ENCODE measurements around the gene KIAA0586. TPM values are rescaled to one million over a fixed set of nuclear protein-coding genes. Genes with fewer than 3 reads are reported as not detected.
"Not testable (repeated sequence)": the region's sequence is repeated elsewhere in the genome, so short reads cannot be mapped to it uniquely, and the experiment has no call there.

KIAA0586 gene
- total RNA-seq, 6 experiments from 2014 or later, result 16.6 to 29.1 (median 26.0) TPM

DNA sequence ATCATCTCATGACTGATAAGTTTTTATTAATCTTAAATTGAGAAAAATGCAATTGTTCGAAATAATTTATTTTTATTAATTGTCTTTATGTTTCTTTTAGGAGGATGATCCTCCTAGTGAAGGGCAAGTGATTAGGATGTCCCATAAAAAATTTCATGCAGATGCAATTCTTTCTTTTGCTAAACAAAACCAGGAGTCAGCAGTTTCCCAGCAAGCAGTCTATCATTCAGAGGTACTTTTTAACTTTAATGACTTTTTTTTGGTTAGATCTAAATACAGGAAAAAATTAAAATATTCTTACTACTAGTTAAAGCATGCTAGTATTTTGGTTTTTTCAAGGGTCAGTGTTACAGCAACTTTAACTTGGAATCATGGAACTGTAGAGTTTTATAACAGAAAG is 64.5 kb downstream of the KIAA0586 start:
- DNase-seq, result no peak
- TF ChIP-seq, protein P1, sequence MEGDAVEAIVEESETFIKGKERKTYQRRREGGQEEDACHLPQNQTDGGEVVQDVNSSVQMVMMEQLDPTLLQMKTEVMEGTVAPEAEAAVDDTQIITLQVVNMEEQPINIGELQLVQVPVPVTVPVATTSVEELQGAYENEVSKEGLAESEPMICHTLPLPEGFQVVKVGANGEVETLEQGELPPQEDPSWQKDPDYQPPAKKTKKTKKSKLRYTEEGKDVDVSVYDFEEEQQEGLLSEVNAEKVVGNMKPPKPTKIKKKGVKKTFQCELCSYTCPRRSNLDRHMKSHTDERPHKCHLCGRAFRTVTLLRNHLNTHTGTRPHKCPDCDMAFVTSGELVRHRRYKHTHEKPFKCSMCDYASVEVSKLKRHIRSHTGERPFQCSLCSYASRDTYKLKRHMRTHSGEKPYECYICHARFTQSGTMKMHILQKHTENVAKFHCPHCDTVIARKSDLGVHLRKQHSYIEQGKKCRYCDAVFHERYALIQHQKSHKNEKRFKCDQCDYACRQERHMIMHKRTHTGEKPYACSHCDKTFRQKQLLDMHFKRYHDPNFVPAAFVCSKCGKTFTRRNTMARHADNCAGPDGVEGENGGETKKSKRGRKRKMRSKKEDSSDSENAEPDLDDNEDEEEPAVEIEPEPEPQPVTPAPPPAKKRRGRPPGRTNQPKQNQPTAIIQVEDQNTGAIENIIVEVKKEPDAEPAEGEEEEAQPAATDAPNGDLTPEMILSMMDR (IDR thresholded peaks at IDR 0.05), result no peak
- no peak overlapping the region for H3K27ac Mint-ChIP-seq
- H3K4me3 Mint-ChIP-seq, result no peak overlapping the region
- H3K9me3 Mint-ChIP-seq, result no peaks in the 10 kb centered on the region
- H3K27me3 Mint-ChIP-seq (ENCODE audit: insufficient read depth), result no peaks in the 10 kb centered on the region
- peaks cover 7% of the 10 kb centered on the region for H3K4me1 Mint-ChIP-seq (ENCODE audit: low read depth)
- H3K36me3 Mint-ChIP-seq (ENCODE audit: low read depth), result 0 out of 2 replicates have a peak, but pooled peaks cover 4% of the 10 kb centered on the region

DNA sequence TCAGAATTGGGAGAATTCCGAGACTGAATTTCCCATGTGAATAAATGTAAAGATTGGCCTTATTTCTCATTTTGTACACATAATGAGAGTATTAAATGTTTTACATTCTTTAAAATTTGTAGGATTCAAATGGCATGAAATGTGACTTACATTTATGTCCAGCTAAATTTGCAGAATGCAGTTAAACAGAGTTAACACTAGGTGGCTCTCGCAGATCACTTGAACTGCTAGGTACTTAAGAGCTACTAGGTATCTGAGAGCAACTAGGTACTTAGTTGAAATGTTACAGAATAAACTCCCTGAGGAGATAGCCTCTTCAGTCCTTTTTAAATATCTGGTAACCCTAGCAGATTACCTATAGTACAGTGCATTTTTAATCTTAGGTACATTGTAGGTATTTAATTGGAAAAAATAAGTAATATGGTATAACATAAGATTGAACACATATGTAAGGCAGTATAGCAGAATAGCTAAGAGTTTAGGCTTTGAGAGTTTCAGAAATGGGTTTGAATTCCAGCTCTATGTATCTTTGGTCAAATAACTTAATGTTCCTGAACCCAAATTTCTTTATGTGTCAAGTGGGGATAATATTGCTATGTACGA is 73.8 kb downstream of the KIAA0586 start:
- DNase-seq, result peak; percentile 63
- Mint-ChIP-seq H3K4me1 (ENCODE audit: low read depth) (no peaks in the 10 kb centered on the region), H3K27ac (no peak overlapping the region), H3K27me3 (ENCODE audit: insufficient read depth) (no peaks in the 10 kb centered on the region), H3K36me3 (ENCODE audit: low read depth) (no peaks in the 10 kb centered on the region), H3K4me3 (no peak overlapping the region), H3K9me3 (no peaks in the 10 kb centered on the region)
- TF ChIP-seq, protein P1 (IDR thresholded peaks at IDR 0.05), result peak; percentile 90

DNA sequence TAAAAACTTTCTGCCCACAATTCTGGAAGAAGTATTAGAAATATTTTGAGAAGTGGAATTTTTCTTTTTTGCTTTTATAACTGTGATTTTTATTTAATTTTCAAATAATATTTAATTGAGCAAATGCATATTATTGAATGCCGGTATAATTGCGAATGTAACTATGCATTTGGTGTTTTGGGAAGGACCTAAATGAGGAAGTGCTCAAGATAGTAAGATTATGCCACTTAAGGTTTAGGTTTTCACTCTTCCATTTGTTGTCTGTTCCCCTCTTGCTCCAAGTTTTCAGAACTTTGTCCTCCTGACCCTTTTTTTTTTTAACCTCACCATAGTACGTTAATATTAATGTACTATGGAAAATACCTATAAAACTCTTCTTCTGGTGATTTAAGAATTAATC is 85.8 kb downstream of the KIAA0586 start:
- Mint-ChIP-seq H3K36me3 (ENCODE audit: low read depth) (peaks cover 15% of the 10 kb centered on the region; the same call in 1 of the 2 replicates), H3K27ac (no peak overlapping the region), H3K4me3 (no peak overlapping the region), H3K9me3 (no peaks in the 10 kb centered on the region), H3K4me1 (ENCODE audit: low read depth) (no peaks in the 10 kb centered on the region), H3K27me3 (ENCODE audit: insufficient read depth) (no peaks in the 10 kb centered on the region)
- no peak for DNase-seq
- TF ChIP-seq, protein P1 (IDR thresholded peaks at IDR 0.05), result no peak

DNA sequence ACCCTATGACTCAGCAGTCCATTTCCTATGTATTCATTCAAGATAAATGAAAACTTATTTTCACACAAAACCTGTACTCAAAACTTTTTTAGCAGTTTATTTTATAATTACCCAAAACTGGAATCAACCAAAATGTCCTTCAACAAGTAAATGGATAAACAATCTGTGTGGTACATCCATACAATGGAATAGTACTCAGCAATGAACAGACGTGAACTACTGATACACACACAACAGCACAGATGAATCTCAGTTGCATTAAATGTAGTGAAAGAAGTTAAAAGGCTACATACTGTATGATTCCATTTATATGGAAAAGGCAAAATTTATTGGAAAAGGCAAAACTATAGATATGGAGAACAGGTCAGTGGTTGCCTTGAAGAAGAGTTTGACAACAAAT is 90.1 kb downstream of the KIAA0586 start:
- no peaks in the 10 kb centered on the region for H3K9me3 Mint-ChIP-seq
- H3K36me3 Mint-ChIP-seq (ENCODE audit: low read depth), result peaks cover 34% of the 10 kb centered on the region
- TF ChIP-seq, protein P1 (IDR thresholded peaks at IDR 0.05), result no peak
- H3K4me3 Mint-ChIP-seq, result no peak overlapping the region
- DNase-seq, result no peak
- no peak overlapping the region for H3K27ac Mint-ChIP-seq
- no peaks in the 10 kb centered on the region for H3K27me3 Mint-ChIP-seq (ENCODE audit: insufficient read depth)
- H3K4me1 Mint-ChIP-seq (ENCODE audit: low read depth), result no peaks in the 10 kb centered on the region

DNA sequence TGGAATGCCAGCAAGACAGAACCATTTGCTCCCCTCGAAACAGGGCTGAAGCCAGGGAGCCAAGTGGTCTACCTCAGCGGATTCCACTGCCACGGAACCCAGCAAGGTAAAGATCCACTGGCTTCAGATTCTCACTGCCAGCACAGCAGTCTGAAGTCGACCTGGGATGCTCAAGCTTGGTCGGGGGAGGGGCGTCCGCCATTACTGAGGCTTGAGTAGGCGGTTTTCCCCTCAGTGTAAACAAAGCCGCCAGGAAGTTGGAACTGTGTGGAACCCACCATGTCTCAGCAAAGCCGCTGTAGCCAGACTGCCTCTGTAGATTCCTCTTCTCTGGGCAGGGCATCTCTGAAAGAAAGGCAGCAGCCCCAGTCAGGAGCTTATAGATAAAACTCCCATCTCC is 98.2 kb downstream of the KIAA0586 start:
- H3K27me3 Mint-ChIP-seq (ENCODE audit: insufficient read depth); DNase-seq; H3K4me3 Mint-ChIP-seq; H3K27ac Mint-ChIP-seq; H3K4me1 Mint-ChIP-seq (ENCODE audit: low read depth): not testable (repeated sequence)
- peaks cover 20% of the 10 kb centered on the region for H3K9me3 Mint-ChIP-seq
- H3K36me3 Mint-ChIP-seq (ENCODE audit: low read depth), result peaks cover 33% of the 10 kb centered on the region

DNA sequence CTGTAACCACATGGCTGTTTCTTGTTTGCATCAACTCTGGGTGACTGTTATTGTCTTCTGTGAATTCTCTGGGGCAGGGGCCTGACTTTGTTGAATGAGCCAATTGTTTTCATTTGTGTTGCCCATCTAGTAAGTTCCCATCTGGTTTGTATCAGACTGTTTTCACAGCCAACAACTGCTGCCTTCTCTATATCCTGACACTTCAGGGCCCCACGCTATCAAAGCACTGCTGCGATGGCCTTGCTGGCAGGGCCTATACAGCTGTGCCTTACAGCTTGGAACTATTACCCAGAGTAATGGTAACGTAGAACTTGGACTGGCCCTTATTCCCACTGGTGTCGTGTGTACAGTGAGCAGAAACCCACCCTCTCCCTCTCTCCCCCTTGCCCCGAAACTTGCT is 105.9 kb downstream of the KIAA0586 start:
- no peak overlapping the region for H3K4me3 Mint-ChIP-seq
- no peaks in the 10 kb centered on the region for H3K36me3 Mint-ChIP-seq (ENCODE audit: low read depth)
- peaks cover 11% of the 10 kb centered on the region for H3K4me1 Mint-ChIP-seq (ENCODE audit: low read depth)
- DNase-seq, result no peak
- no peaks in the 10 kb centered on the region for H3K27me3 Mint-ChIP-seq (ENCODE audit: insufficient read depth)
- H3K27ac Mint-ChIP-seq, result peak overlapping the region; percentile 3; the same call in 1 of the 2 replicates
- peaks cover 17% of the 10 kb centered on the region for H3K9me3 Mint-ChIP-seq
- TF ChIP-seq, protein P1 (IDR thresholded peaks at IDR 0.05), result no peak
